ENCODE data around the gene RBP5. TPM values are rescaled to one million over a fixed set of nuclear protein-coding genes. Genes with fewer than 3 reads are reported as not detected.

The RBP5 gene
- total RNA-seq, 4 donors from 2014 or later, result 2.8 to 4.5 TPM; not detected in 2

GRCh38 chr12:7101047-7101693 lies 27.5 kb downstream of the RBP5 start:
- intact Hi-C loops (cut with DNase I), result loop anchor here (5.0 kb wide), 1 partner anchor 39 kb away; the partner anchor contains the start of gene C1S
- DNase-seq, result no peak
- H3K27me3 ChIP-seq, result no peaks in the 10 kb centered on the region
- no peak overlapping the region for H3K4me3 ChIP-seq (replicated peaks in 1 of 3)
- TF ChIP-seq POLR2A (IDR thresholded peaks at IDR 0.05), result no peak
- no peak for TF ChIP-seq CTCF (IDR thresholded peaks at IDR 0.05)
- no peaks in the 10 kb centered on the region for H3K4me1 ChIP-seq
- H3K9me3 ChIP-seq, result no peaks in the 10 kb centered on the region
- H3K27ac ChIP-seq, result peak overlapping the region in 1 of 3 donors; percentile 57
- WGBS, 2 donors, result 88 to 89% methylated on average over 4 of the region's 4 CpGs
- peaks cover 0 to 3% of the 10 kb centered on the region in 2 donors for H3K36me3 ChIP-seq

DNA sequence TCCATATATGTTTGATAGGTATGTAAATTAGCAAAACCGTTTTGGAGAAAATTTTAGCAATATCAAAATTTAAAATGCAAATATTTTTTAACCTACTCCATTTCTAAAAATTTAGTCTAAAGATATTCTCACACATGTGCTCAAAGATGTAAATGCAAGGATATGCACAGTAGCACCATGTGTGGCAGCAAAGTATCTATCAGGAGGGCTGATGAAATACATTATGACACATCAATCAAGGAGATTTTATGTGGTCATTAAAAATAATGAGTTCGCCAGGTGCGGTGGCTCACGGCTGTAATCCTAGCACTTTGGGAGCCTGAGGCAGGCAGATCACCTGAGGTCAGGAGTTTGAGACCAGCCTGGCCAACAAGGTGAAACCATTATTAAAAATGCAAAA lies 28.4 kb downstream of the RBP5 start:
- no peaks in the 10 kb centered on the region for H3K27me3 ChIP-seq
- WGBS, 2 donors, result 92 to 95% methylated on average over 4 of the region's 4 CpGs
- peaks cover 0 to 3% of the 10 kb centered on the region in 2 donors for H3K36me3 ChIP-seq
- intact Hi-C loops (cut with DNase I), result loop anchor here (5.0 kb wide), 1 partner anchor 38 kb away; the partner anchor contains the start of gene C1S
- no peaks in the 10 kb centered on the region for H3K9me3 ChIP-seq
- DNase-seq, result no peak
- no peak overlapping the region for H3K27ac ChIP-seq
- TF ChIP-seq CTCF (IDR thresholded peaks at IDR 0.05) (no peak), POLR2A (IDR thresholded peaks at IDR 0.05) (no peak)
- H3K4me1 ChIP-seq, result no peaks in the 10 kb centered on the region
- no peak overlapping the region for H3K4me3 ChIP-seq (replicated peaks in 1 of 3)

GRCh38 chr12:7099290-7099996 lies 29.2 kb downstream of the RBP5 start:
- no peak overlapping the region for H3K27ac ChIP-seq
- no peak overlapping the region for H3K4me3 ChIP-seq (replicated peaks in 1 of 3)
- H3K36me3 ChIP-seq, result peaks cover 0 to 3% of the 10 kb centered on the region in 2 donors
- H3K9me3 ChIP-seq, result no peaks in the 10 kb centered on the region
- DNase-seq, result no peak
- intact Hi-C loops (cut with DNase I), result no loop called here
- H3K27me3 ChIP-seq, result no peaks in the 10 kb centered on the region
- WGBS, 2 donors, result 91 to 92% methylated on average over 9 of the region's 9 CpGs
- no peaks in the 10 kb centered on the region for H3K4me1 ChIP-seq
- TF ChIP-seq POLR2A (IDR thresholded peaks at IDR 0.05) (no peak), CTCF (IDR thresholded peaks at IDR 0.05) (no peak)

GRCh38 chr12:7096979-7097378 lies 31.7 kb downstream of the RBP5 start:
- intact Hi-C loops (cut with DNase I), result no loop called here
- DNase-seq, result no peak
- TF ChIP-seq CTCF (IDR thresholded peaks at IDR 0.05) (no peak), POLR2A (IDR thresholded peaks at IDR 0.05) (no peak)
- no peaks in the 10 kb centered on the region for H3K9me3 ChIP-seq
- no peaks in the 10 kb centered on the region for H3K27me3 ChIP-seq
- peaks cover 0 to 3% of the 10 kb centered on the region in 2 donors for H3K36me3 ChIP-seq
- no peak overlapping the region for H3K4me3 ChIP-seq (replicated peaks in 1 of 3)
- peaks cover 0 to 16% of the 10 kb centered on the region in 2 donors for H3K4me1 ChIP-seq
- 74 to 78% methylated on average over 15 to 19 of the region's 19 CpGs for WGBS, 2 donors
- no peak overlapping the region for H3K27ac ChIP-seq

Data from thyroid gland (tissue), 4 donors.